NT2/D1 (cell line): ENCODE measurements around the gene FIG4.

ENCODE experiments used
- SUZ12 ChIP-seq: IDR thresholded peaks from 2 replicates; pipeline ENCODE4 v1.6.1; 2011; ENCODE audit not compliant: insufficient read length, insufficient read depth; ENCODE audit errors: extremely low read depth
- YY1 ChIP-seq: IDR thresholded peaks from 2 replicates; pipeline ENCODE4 v1.6.1; 2011; ENCODE audit not compliant: insufficient read length, insufficient read depth
- ZNF274 ChIP-seq: IDR thresholded peaks from 2 replicates; pipeline ENCODE4 v1.6.1; 2011; ENCODE audit warnings: mild to moderate bottlenecking, low read depth, low read length

DNA sequence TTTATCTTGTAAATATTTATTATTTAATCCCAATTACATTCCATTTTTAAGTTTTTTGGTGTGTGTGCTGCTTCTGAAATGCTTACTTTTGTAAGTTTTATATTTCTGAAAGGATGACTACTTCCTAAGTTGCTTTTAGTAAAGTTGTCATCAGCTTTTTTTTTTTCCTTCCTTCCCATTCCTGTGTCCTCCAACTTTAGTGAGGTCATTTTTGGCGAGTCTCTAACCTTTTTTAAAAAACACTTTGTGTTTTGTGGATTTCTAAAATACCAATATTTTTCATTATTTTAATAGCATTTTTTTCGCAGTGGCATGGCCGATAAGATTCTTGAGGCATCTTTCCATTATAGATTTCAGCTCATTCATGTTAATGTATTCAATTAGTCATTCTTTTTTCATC lies 30.9 kb downstream of the FIG4 start:
- TF ChIP-seq SUZ12, result no peak
- no peak for TF ChIP-seq YY1
- no peak for TF ChIP-seq ZNF274
